Prostate gland (tissue), 2 donors: ENCODE results near the gene PIGR.
"Not testable (repeated sequence)": the region's sequence is repeated elsewhere in the genome, so short reads cannot be mapped to it uniquely, and the experiment has no call there.

Experiments used
- CTCF ChIP-seq, 4 experiments: fragments of 200-600 bp in 2 of 4; fragments of 450-650 bp in 2 of 4; sonication (generic) in 2 of 4; IDR thresholded peaks; 1 replicate in 3 of 4; 2 replicates in 1 of 4; pipeline ENCODE4 v1.5.1; 2016 to 2019; ENCODE audit warnings: antibody characterized with exemption in 4 of 4, mild to moderate bottlenecking in 2 of 4, moderate library complexity in 2 of 4
- POLR2A ChIP-seq: fragments of 450-650 bp; IDR thresholded peaks from one replicate; pipeline ENCODE4 v1.6.1; 2016; ENCODE audit warnings: antibody characterized with exemption, mild to moderate bottlenecking
- POLR2AphosphoS5 ChIP-seq: sonication (generic); formaldehyde crosslinking; IDR thresholded peaks from one replicate; pipeline ENCODE4 v1.6.1; 2017; ENCODE audit warnings: antibody characterized with exemption

GRCh38 chr1:206923961-206924557 is 22.2 kb downstream of the PIGR start:
- TF ChIP-seq CTCF (IDR thresholded peaks at IDR 0.05); POLR2A; POLR2AphosphoS5: not testable (repeated sequence)
